VCaP (cell line): ENCODE data around the gene UBE4B.

Source experiments
- H3K27ac ChIP-seq: fragments of 450-650 bp; 2 replicates; pipeline ENCODE4 v1.5.1; 2017
- TF ChIP-seq, protein P1 (sequence below): fragments of 450-650 bp; conservative IDR thresholded peaks from 2 replicates; pipeline ENCODE4 v1.5.1; 2017; ENCODE audit warnings: mild to moderate bottlenecking, moderate library complexity

UBE4B gene

DNA sequence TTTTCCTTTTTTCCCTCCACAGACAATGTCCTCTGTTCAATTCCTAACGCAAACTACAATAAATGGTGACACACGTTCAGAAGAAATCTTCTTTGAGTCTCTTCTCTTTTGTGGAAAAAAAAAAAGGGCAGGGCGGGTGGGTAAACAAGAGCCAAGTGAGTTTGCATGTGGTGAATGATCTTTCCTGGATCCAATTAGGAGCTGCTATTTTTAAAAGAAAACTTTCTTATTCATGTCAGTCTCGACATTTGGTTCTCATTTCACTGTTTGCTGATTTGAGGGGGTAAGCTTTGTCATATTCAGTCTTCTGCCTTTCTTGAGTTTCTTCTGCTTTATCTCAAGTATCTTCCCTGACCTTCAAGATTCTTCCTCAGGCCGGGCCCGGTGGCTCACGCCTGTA, 148.4 kb downstream of the UBE4B start:
- no peak overlapping the region for H3K27ac ChIP-seq
- TF ChIP-seq, protein P1, sequence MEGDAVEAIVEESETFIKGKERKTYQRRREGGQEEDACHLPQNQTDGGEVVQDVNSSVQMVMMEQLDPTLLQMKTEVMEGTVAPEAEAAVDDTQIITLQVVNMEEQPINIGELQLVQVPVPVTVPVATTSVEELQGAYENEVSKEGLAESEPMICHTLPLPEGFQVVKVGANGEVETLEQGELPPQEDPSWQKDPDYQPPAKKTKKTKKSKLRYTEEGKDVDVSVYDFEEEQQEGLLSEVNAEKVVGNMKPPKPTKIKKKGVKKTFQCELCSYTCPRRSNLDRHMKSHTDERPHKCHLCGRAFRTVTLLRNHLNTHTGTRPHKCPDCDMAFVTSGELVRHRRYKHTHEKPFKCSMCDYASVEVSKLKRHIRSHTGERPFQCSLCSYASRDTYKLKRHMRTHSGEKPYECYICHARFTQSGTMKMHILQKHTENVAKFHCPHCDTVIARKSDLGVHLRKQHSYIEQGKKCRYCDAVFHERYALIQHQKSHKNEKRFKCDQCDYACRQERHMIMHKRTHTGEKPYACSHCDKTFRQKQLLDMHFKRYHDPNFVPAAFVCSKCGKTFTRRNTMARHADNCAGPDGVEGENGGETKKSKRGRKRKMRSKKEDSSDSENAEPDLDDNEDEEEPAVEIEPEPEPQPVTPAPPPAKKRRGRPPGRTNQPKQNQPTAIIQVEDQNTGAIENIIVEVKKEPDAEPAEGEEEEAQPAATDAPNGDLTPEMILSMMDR: no peak

GRCh38 chr1:10185759-10186158, 153.0 kb downstream of the UBE4B start:
- no peak overlapping the region for H3K27ac ChIP-seq
- TF ChIP-seq, protein P1: no peak

GRCh38 chr1:10186331-10187025, 153.7 kb downstream of the UBE4B start:
- TF ChIP-seq, protein P1: no peak
- H3K27ac ChIP-seq: no peak overlapping the region

GRCh38 chr1:10187026-10187334, 154.2 kb downstream of the UBE4B start:
- TF ChIP-seq, protein P1: no peak
- H3K27ac ChIP-seq: no peak overlapping the region

DNA sequence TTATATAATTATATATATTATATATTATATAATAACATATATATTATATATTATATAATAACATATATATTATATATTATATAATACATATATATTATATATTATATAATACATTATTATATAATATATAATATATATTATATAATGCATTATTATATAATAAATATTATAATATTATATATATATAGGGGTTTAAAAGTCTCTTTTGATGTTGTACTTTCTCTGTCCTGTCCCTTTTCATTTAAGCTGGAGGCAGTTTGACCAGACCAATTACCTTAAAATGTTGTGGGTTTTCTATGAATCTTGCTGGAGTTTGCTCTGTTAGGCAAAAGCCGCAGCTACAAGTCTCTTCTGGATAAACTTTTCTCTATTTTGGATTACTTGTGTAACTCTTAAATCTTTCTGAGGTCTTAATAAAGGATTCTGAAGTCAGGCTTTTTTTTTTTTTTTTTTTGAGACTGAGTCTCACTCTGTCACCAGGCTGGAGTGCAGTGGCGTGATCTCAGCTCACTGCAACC, 155.4 kb downstream of the UBE4B start:
- TF ChIP-seq, protein P1: no peak
- no peak overlapping the region for H3K27ac ChIP-seq

- TF ChIP-seq, protein P1: no peak
- H3K27ac ChIP-seq: no peak overlapping the region
These were observed 156.9 kb downstream of the UBE4B start for GRCh38 chr1:10189659-10190058.

GRCh38 chr1:10192263-10192662, 159.5 kb downstream of the UBE4B start:
- TF ChIP-seq, protein P1: no peak
- no peak overlapping the region for H3K27ac ChIP-seq
